ENCODE measurements around the gene CUEDC1.

CUEDC1 gene

GRCh38 chr17:57999010-57999495, 43.8 kb upstream of the CUEDC1 start:
- TF ChIP-seq CTCF (conservative IDR thresholded peaks at IDR 0.05; ENCODE audit: low read length), result no peak
- H3K4me3 ChIP-seq (ENCODE audit: low read length), result no peak overlapping the region
- no peak for DNase-seq (ENCODE audit: low read depth)

- TF ChIP-seq CTCF (conservative IDR thresholded peaks at IDR 0.05; ENCODE audit: low read length), result no peak
- H3K4me3 ChIP-seq (ENCODE audit: low read length), result no peak overlapping the region
- DNase-seq (ENCODE audit: low read depth), result no peak
Measured at GRCh38 chr17:57997085-57997809, 42.0 kb upstream of the CUEDC1 start.

GRCh38 chr17:57995076-57995956, 40.1 kb upstream of the CUEDC1 start:
- peak; percentile 81 for TF ChIP-seq CTCF (conservative IDR thresholded peaks at IDR 0.05; ENCODE audit: low read length)
- peak; percentile 85 for DNase-seq (ENCODE audit: low read depth)
- no peak overlapping the region for H3K4me3 ChIP-seq (ENCODE audit: low read length)

- H3K4me3 ChIP-seq (ENCODE audit: low read length), result no peak overlapping the region
- DNase-seq (ENCODE audit: low read depth), result no peak
- TF ChIP-seq CTCF (conservative IDR thresholded peaks at IDR 0.05; ENCODE audit: low read length), result 0 out of 2 replicates have a peak, but pooled peaks have one; percentile 4
Measured at GRCh38 chr17:57994436-57994835, 39.2 kb upstream of the CUEDC1 start.

GRCh38 chr17:57993471-57994365, 38.5 kb upstream of the CUEDC1 start:
- no peak overlapping the region for H3K4me3 ChIP-seq (ENCODE audit: low read length)
- no peak for TF ChIP-seq CTCF (conservative IDR thresholded peaks at IDR 0.05; ENCODE audit: low read length)
- DNase-seq (ENCODE audit: low read depth), result no peak

GRCh38 chr17:57991537-57991936, 36.3 kb upstream of the CUEDC1 start:
- H3K4me3 ChIP-seq (ENCODE audit: low read length), result no peak overlapping the region
- TF ChIP-seq CTCF (conservative IDR thresholded peaks at IDR 0.05; ENCODE audit: low read length), result no peak
- DNase-seq (ENCODE audit: low read depth), result no peak

All from AG10803 (cell line).